ENCODE results near the gene ATP13A3. TPM values are rescaled to one million over a fixed set of nuclear protein-coding genes. Genes with fewer than 3 reads are reported as not detected.

The ATP13A3 gene
- total RNA-seq, 2 donors from 2014 or later, result 95.1 to 110 TPM

- intact Hi-C loops (cut with DNase I, micrococcal nuclease), result loop anchor here (2.0 to 10.0 kb wide), 2 partner anchors 70 to 72 kb away; no protein-coding TSS in a partner anchor
- DNase-seq (peak in 1 of 2 donors; percentile 44), ATAC-seq (peak; percentile 89)
Measured at GRCh38 chr3:194404365-194405140, 82.2 kb downstream of the ATP13A3 start.

- DNase-seq (no peak), ATAC-seq (no peak)
- intact Hi-C loops (cut with DNase I, micrococcal nuclease), result loop anchor here in 1 of 2 donors (10.0 kb wide), 1 partner anchor 67 kb away; no protein-coding TSS in a partner anchor
Measured at GRCh38 chr3:194401868-194402329, 84.9 kb downstream of the ATP13A3 start.

GRCh38 chr3:194401346-194401745 is 85.5 kb downstream of the ATP13A3 start:
- DNase-seq (no peak), ATAC-seq (no peak)
- intact Hi-C loops (cut with DNase I, micrococcal nuclease), result loop anchor here in 1 of 2 donors (10.0 kb wide), 1 partner anchor 67 kb away; no protein-coding TSS in a partner anchor

DNA sequence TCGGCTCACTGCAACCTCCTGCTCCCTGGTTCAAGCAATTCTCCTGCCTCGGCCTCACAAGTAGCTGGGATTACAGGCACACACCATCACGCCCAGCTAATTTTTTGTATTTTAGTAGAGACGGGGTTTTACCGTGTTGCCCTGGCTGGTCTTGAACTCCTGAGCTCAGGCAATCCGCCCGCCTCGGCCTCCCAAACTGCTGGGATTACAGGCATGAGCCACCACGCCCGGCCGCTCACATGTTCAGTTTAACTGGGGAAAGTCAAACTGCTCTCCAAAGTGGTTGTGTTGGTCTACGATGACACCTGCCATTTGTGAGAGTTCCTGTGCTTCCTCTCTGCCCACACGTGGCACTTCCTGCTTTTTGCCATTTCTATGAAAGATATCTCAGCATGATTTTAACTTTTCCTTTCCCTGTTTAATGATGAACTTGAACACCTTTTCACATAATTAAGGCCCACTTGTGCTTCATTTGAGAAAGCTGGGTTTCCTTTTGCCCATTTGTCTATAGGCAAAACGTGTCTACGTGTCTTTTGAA is 86.9 kb downstream of the ATP13A3 start:
- DNase-seq (no peak), ATAC-seq (no peak)
- intact Hi-C loops (cut with DNase I, micrococcal nuclease), result loop anchor here in 1 of 2 donors (10.0 kb wide), 1 partner anchor 65 kb away; no protein-coding TSS in a partner anchor

DNA sequence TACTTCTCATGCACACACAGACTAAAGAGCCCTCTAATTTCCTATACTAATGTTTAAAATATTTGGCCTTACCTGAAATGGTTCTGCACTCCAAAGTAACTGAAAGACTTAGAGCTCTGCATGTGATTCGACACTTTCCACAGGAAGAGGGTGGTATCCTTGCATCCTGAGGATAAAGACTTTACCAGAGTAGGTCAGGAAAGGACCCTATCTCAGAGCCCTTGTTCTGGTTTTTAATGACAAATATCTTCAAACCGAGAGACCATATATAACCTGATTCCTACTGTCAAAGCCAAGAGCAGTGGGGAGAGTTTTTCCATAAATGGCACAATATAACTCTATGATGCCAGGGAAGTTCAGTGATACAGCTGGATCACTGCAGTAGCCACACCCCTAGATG is 87.6 kb downstream of the ATP13A3 start, which contains the start of gene GP5:
Gene GP5 (minus strand): TSS at position 101 of the 400 bp plus-strand sequence. CDS start 984 bp downstream, outside the sequence.
- DNase-seq (no peak), ATAC-seq (no peak)
- intact Hi-C loops (cut with DNase I, micrococcal nuclease), result no loop called here

- ATAC-seq (no peak), DNase-seq (no peak)
- intact Hi-C loops (cut with DNase I, micrococcal nuclease), result no loop called here
Measured at GRCh38 chr3:194397757-194398312, 89.0 kb downstream of the ATP13A3 start.

GRCh38 chr3:194396859-194397756 is 89.7 kb downstream of the ATP13A3 start:
- DNase-seq (no peak), ATAC-seq (no peak)
- intact Hi-C loops (cut with DNase I, micrococcal nuclease), result no loop called here

DNA sequence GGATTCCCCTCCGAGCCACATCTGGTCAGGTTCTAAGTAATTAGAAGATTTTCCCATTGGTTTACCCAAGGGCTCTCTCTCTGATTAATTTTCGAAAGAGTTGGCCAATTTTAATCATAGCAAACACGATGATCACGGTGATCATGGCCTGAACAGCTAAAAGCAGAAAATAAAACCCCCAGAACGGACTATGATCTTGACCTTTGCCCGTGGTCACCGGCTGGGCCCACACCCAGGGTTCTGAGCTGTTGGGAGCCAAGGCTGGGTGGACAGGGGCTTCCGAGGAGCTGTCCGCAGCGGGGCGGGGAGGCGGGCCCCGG is 90.3 kb downstream of the ATP13A3 start:
- intact Hi-C loops (cut with DNase I, micrococcal nuclease), result no loop called here
- ATAC-seq, result no peak
- no peak for DNase-seq

DNA sequence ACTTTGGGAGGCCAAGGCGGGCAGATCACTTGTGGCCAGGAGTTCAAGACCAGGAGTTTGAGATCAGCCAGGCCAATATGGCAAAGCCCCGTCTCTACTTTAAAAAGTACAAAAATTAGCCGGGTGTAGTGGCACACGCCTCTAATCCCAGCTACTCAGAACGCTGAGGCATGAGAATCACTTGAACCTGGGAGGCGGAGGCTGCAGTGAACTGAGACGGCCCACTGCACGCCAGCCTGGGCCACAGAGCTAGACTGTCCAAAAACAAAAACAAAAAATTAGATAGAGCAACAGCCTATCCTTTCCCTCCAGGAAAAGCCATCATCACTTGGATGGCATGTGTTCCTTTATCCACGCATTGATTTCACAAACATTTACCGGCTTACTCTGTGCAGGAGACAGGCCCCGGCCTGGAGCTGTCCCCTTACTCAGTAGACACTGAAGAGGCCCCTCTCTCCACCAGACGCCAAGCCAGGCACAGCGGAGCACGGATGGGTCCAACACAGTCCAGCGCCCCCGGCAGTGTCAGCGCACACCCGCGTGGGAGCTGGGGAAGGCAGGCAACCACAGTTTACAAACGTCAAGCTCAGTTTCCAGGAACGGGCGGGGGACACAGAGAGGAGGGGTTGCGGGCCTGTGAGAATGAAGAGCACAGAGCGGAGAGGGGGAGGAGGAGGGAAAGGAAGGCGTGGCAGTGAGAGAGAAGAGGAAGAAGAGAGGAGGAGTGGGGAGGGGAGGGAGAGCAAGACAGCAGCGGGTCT is 90.8 kb downstream of the ATP13A3 start:
- intact Hi-C loops (cut with DNase I, micrococcal nuclease), result no loop called here
- no peak for ATAC-seq
- DNase-seq, result peak; percentile 35 to 67

- ATAC-seq (peak; percentile 87), DNase-seq (peak; percentile 27 to 45)
- intact Hi-C loops (cut with DNase I, micrococcal nuclease), result no loop called here
Measured at GRCh38 chr3:194395212-194395611, 91.6 kb downstream of the ATP13A3 start.

- intact Hi-C loops (cut with DNase I, micrococcal nuclease), result no loop called here
- no peak for ATAC-seq
- DNase-seq, result no peak
Measured at GRCh38 chr3:194392576-194392975, 94.2 kb downstream of the ATP13A3 start.

GRCh38 chr3:194390835-194391234 is 96.0 kb downstream of the ATP13A3 start:
- no peak for ATAC-seq
- intact Hi-C loops (cut with DNase I, micrococcal nuclease), result no loop called here

DNA sequence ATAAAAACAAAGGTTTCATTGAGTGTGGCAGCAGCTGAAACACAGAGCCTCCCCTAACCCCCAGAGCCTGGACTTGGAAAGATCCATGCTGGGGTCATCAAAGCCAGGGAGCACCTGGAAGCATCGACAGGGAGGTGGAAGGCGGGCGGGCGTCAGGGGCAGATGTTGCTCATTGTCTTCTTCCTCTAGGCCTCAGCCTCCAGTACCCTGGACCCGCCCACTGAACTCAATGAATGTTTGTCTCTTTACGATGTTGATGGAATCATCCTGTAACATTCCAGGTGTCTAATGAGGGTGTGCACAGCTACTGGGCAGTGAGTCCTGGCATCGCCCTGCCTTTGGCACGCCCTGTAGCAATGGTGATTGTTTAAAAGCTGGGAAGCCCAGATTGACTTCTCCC is 97.5 kb downstream of the ATP13A3 start:
- DNase-seq (peak in 1 of 2 donors; percentile 22), ATAC-seq (peak; percentile 82)
- intact Hi-C loops (cut with DNase I, micrococcal nuclease), result no loop called here

More at GRCh38 chr3:194390835-194391234, 96.0 kb downstream of the ATP13A3 start:
- no peak for DNase-seq

GRCh38 chr3:194387926-194388418 is 98.8 kb downstream of the ATP13A3 start:
- DNase-seq (peak in 1 of 2 donors; percentile 14), ATAC-seq (no peak)
- intact Hi-C loops (cut with DNase I, micrococcal nuclease), result no loop called here

- DNase-seq (peak in 1 of 2 donors; percentile 12), ATAC-seq (no peak)
- intact Hi-C loops (cut with DNase I, micrococcal nuclease), result no loop called here
Measured at GRCh38 chr3:194387276-194387675, 99.5 kb downstream of the ATP13A3 start.

GRCh38 chr3:194386648-194387047 is 100.2 kb downstream of the ATP13A3 start:
- no peak for DNase-seq
- no peak for ATAC-seq
- intact Hi-C loops (cut with DNase I, micrococcal nuclease), result no loop called here

DNA sequence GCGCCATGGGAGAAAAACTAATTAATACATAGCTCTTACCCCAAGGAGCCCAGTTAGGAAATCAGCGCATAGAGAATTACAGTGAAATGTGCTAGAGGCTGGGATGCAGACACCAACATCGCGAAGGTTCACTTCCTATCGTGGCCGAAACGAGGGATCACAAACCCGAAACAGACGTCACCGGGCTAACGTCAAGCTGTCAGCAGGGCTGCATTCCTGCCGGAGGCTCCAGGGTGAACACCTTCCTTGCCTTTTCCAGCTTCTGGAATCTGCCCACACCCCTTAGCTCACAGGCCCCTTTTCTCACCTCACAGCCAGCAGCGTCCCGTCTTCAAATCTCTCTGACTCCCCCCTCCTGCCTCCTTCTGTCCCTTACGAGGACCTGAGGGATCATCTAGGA is 100.7 kb downstream of the ATP13A3 start:
- intact Hi-C loops (cut with DNase I, micrococcal nuclease), result no loop called here
- DNase-seq, result no peak
- ATAC-seq, result no peak

DNA sequence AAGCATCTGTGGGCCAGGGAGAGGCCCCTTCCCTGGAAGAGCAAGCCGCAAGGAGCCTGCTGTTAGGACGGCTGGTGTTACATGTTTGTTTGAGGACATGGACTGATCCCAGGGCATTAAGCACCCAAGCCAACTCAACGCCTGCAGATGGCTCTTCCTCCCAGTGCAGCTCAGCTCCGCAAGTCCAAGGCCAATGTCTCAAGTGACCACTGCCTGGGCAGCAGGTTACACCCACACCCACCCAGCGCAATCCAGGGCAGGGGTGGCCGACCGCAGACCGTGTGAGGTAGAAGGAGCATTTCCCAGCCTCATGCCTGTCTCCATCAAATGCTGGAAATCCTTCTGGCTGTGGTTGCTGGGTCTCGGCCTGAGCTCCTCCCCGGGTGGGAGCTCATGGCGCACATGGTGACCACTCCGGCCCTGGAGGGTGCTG is 102.2 kb downstream of the ATP13A3 start:
- intact Hi-C loops (cut with DNase I, micrococcal nuclease), result no loop called here
- DNase-seq (peak in 1 of 2 donors; percentile 18), ATAC-seq (no peak)
